Endodermal cell (in vitro differentiated cells): Measurements from ENCODE around the gene TMEM273. TPM values are rescaled to one million over a fixed set of nuclear protein-coding genes. Genes with fewer than 3 reads are reported as not detected.

Experiments
- DNase-seq: peaks from one replicate; pipeline ENCODE4 v3.0.0-alpha.2; 2017
- H3K27ac ChIP-seq: 2 replicates; pipeline ENCODE4 v1.5.1; 2013; ENCODE audit warnings: mild to moderate bottlenecking, low read depth, low read length, moderate library complexity
- H3K27me3 ChIP-seq: 2 replicates; pipeline ENCODE4 v1.6.1; 2013; ENCODE audit warnings: mild to moderate bottlenecking, low read length, moderate library complexity; ENCODE audit not compliant: insufficient read depth, control insufficient read depth, poor library complexity, severe bottlenecking
- H3K36me3 ChIP-seq: 2 replicates; pipeline ENCODE4 v1.7.0; 2013; ENCODE audit warnings: mild to moderate bottlenecking, low read length, moderate library complexity; ENCODE audit not compliant: control insufficient read depth, insufficient read depth
- H3K4me1 ChIP-seq: one replicate; pipeline ENCODE4 v1.7.0; 2013; ENCODE audit warnings: low read length; ENCODE audit not compliant: control insufficient read depth, insufficient read depth
- H3K4me3 ChIP-seq: 2 replicates; pipeline ENCODE4 v1.5.1; 2013; ENCODE audit warnings: mild to moderate bottlenecking, low read length, moderate library complexity
- H3K9ac ChIP-seq: 2 replicates; pipeline ENCODE4 v1.6.1; 2013; ENCODE audit warnings: mild to moderate bottlenecking, low read length, moderate library complexity; ENCODE audit not compliant: poor library complexity, severe bottlenecking; ENCODE audit errors: extremely low read depth
- H3K9me3 ChIP-seq: 2 replicates; pipeline ENCODE4 v1.6.1; 2013; ENCODE audit warnings: mild to moderate bottlenecking, low read length, moderate library complexity; ENCODE audit not compliant: control insufficient read depth
- H3K27ac Mint-ChIP-seq: 2 replicates; pipeline ENCODE4 v1.8.0; 2020; ENCODE audit warnings: mixed read lengths
- H3K27me3 Mint-ChIP-seq: 2 replicates; pipeline ENCODE4 v1.8.0; 2021; ENCODE audit warnings: mild to moderate bottlenecking, mixed read lengths; ENCODE audit not compliant: insufficient read depth
- H3K36me3 Mint-ChIP-seq: 2 replicates; pipeline ENCODE4 v1.8.0; 2020; ENCODE audit warnings: low read depth, mixed read lengths
- H3K4me1 Mint-ChIP-seq: 2 replicates; pipeline ENCODE4 v1.8.0; 2020; ENCODE audit warnings: mixed read lengths
- H3K4me3 Mint-ChIP-seq: 2 replicates; pipeline ENCODE4 v1.8.0; 2020; ENCODE audit warnings: mild to moderate bottlenecking, moderate library complexity, mixed read lengths
- H3K9me3 Mint-ChIP-seq: 2 replicates; pipeline ENCODE4 v1.8.0; 2020; ENCODE audit warnings: mild to moderate bottlenecking, mixed read lengths
- WGBS, 2 experiments: methylation state at CpG; one replicate each; pipeline versions ENCODE4 v1.1.5 to v1.1.7; 2013; ENCODE audit warnings: missing lambda C conversion rate in 2 of 2, mixed read lengths in 1 of 2; ENCODE audit not compliant: insufficient coverage in 1 of 2, insufficient read length in 1 of 2; 5-methylcytosine and 5-hydroxymethylcytosine counted together
- total RNA-seq, 2 donors: library from RNA; stranded (reverse); fragmentation: NEBNext Ultra II Directional in 1 of 2; extraction: Animal tissue kit (Norgen Biotek cat#: 25700) in 1 of 2; gene quantifications; 2 replicates in 1 of 2; 3 replicates in 1 of 2; pipeline ENCODE4 v1.2.1, GENCODE V29; 2021
- TF ChIP-seq, protein P1 (sequence below): fragments of 200-600 bp; sonication (generic); conservative IDR thresholded peaks from 2 replicates; pipeline ENCODE4 v1.5.0; 2021; ENCODE audit warnings: antibody characterized with exemption, mild to moderate bottlenecking

TMEM273 gene
- total RNA-seq, 2 donors from 2014 or later = not detected

DNA sequence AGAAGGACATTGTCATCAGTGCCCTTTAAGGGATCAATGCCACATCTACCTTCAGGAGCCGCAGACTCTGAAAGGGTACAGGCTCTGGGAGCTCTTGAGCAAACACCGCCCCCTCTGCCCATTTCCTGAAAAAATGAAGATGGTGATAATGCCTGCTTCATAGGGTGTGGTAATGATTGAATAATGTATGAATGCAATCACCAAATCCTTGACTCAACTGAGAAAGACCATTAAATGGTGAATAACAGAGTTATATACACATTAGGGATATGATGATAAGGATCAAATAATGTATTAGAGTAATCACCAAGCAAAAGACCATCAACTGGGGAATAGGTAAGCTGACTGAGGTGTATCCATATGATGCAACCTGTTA lies 55.8 kb downstream of the TMEM273 start:
- Mint-ChIP-seq H3K4me3 (no peak overlapping the region), H3K9me3 (peaks cover 2% of the 10 kb centered on the region), H3K27me3 (peaks cover 5% of the 10 kb centered on the region), H3K36me3 (no peaks in the 10 kb centered on the region), H3K27ac (no peak overlapping the region), H3K4me1 (peaks cover 2% of the 10 kb centered on the region)
- Histone ChIP-seq H3K27ac (no peak overlapping the region), H3K4me3 (no peak overlapping the region), H3K9me3 (no peaks in the 10 kb centered on the region), H3K27me3 (peaks cover 4% of the 10 kb centered on the region), H3K36me3 (no peaks in the 10 kb centered on the region), H3K9ac (no peak overlapping the region), H3K4me1 (no peaks in the 10 kb centered on the region)
- peak; percentile 37 for DNase-seq
- TF ChIP-seq, protein P1, sequence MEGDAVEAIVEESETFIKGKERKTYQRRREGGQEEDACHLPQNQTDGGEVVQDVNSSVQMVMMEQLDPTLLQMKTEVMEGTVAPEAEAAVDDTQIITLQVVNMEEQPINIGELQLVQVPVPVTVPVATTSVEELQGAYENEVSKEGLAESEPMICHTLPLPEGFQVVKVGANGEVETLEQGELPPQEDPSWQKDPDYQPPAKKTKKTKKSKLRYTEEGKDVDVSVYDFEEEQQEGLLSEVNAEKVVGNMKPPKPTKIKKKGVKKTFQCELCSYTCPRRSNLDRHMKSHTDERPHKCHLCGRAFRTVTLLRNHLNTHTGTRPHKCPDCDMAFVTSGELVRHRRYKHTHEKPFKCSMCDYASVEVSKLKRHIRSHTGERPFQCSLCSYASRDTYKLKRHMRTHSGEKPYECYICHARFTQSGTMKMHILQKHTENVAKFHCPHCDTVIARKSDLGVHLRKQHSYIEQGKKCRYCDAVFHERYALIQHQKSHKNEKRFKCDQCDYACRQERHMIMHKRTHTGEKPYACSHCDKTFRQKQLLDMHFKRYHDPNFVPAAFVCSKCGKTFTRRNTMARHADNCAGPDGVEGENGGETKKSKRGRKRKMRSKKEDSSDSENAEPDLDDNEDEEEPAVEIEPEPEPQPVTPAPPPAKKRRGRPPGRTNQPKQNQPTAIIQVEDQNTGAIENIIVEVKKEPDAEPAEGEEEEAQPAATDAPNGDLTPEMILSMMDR = peak; percentile 10
- WGBS, 2 experiments = 96% methylated on average over 2 of the region's 2 CpGs; no CpG with 5 or more reads in 1 of the 2 experiments

DNA sequence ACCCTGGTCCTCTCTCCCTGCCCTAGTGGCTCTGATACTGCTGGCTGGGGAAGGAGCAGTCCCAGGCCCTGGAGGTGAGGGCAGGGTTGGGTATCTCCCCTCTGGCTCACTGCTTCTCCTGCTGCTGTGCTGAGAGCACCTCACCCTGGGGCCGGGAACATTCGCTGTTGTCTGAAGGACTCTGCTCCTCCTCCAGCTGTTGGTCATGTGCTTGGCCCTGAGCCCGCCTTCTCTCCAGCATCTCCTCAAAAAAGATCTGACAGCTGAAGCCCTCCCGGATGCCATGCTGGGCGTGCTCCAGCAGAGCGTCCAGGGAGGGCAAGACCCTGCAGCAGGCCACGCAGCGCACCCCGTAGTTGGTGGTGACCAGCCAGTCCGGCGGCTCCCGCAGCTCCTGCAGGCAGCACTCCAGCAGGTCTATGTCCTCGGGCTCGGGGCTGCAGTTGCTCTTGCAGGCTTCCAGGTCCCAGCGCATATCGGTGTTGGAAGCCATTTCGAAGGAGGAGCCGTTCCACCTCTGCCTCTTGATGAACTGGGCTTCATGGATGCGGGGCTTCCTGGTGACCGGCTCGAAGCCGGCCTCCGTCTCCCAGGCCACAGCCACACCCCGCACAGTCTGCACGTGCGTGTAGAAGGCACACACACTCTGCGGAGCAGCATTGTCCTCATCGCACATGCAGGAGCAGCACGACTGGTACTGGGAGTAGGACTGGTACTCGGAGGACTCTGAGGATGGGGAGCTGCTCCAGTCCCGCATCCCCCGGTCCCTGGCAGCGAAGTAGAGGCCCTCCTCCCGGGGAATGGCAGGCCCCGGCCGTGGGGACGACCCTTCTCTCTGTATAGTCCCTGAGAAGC lies 56.5 kb downstream of the TMEM273 start:
- Histone ChIP-seq H3K9me3 (no peaks in the 10 kb centered on the region), H3K9ac (no peak overlapping the region), H3K4me1 (no peaks in the 10 kb centered on the region), H3K27me3 (peaks cover 4% of the 10 kb centered on the region), H3K36me3 (no peaks in the 10 kb centered on the region), H3K4me3 (no peak overlapping the region), H3K27ac (no peak overlapping the region)
- DNase-seq = peak; percentile 43
- Mint-ChIP-seq H3K4me1 (peaks cover 2% of the 10 kb centered on the region), H3K4me3 (no peak overlapping the region), H3K9me3 (peaks cover 2% of the 10 kb centered on the region), H3K36me3 (no peaks in the 10 kb centered on the region), H3K27me3 (no peaks in the 10 kb centered on the region), H3K27ac (no peak overlapping the region)
- 94% methylated on average over 24 to 37 of the region's 37 CpGs for WGBS, 2 experiments
- TF ChIP-seq, protein P1 = no peak

DNA sequence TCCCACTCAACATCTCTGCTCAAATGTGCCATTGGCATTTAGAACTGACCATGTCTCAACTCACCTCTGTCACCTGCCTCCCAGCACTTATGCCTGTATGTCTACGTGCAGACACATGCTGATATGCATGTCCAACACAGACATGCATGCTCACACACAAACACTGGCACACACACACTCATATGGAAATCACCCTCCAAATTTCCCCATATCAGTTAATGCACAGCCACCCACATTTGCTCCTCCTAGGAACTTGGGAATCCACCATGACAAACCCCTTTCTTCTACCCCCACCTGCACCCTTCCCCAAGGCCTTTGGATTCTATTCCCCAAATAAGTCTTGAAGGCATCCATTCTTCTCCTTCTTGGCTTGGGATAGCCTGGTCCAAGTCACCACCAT lies 58.8 kb downstream of the TMEM273 start:
- DNase-seq = peak; percentile 8
- 88 to 98% methylated on average over 1 of the region's 1 CpG for WGBS, 2 experiments
- TF ChIP-seq, protein P1 = no peak
- Mint-ChIP-seq H3K27ac (no peak overlapping the region), H3K9me3 (no peaks in the 10 kb centered on the region), H3K4me1 (no peaks in the 10 kb centered on the region), H3K27me3 (no peaks in the 10 kb centered on the region), H3K36me3 (no peaks in the 10 kb centered on the region), H3K4me3 (no peak overlapping the region)
- Histone ChIP-seq H3K9ac (no peak overlapping the region), H3K4me1 (no peaks in the 10 kb centered on the region), H3K27me3 (peaks cover 4% of the 10 kb centered on the region), H3K9me3 (no peaks in the 10 kb centered on the region), H3K27ac (no peak overlapping the region), H3K36me3 (no peaks in the 10 kb centered on the region), H3K4me3 (no peak overlapping the region)
